ENCODE measurements around the gene RCSD1. TPM values are rescaled to one million over a fixed set of nuclear protein-coding genes. Genes with fewer than 3 reads are reported as not detected.

RCSD1 gene
- total RNA-seq, 4 donors from 2014 or later, result 16.8 to 19.0 (median 18.5) TPM

GRCh38 chr1:167728818-167729410 lies 98.9 kb downstream of the RCSD1 start:
- H3K4me3 ChIP-seq, result no peak overlapping the region
- WGBS, result 91% methylated on average over 8 of the region's 8 CpGs
- no peak for TF ChIP-seq POLR2AphosphoS5 (IDR thresholded peaks at IDR 0.05)
- TF ChIP-seq EP300 (IDR thresholded peaks at IDR 0.05), result no peak
- no peak for TF ChIP-seq CTCF (IDR thresholded peaks at IDR 0.05)
- no peak for TF ChIP-seq POLR2A (IDR thresholded peaks at IDR 0.05; ENCODE audit: low read depth)
- H3K36me3 ChIP-seq, result peaks cover 0 to 11% (median 10%) of the 10 kb centered on the region in 4 donors
- peaks cover 10 to 53% (median 41%) of the 10 kb centered on the region in 4 donors for H3K4me1 ChIP-seq
- no peaks in the 10 kb centered on the region for H3K9me3 ChIP-seq
- no peak for DNase-seq (ENCODE audit: extremely low spot score)
- no peak overlapping the region for H3K27ac ChIP-seq (replicated peaks in 1 of 4)
- H3K27me3 ChIP-seq, result no peaks in the 10 kb centered on the region
- intact Hi-C loops (cut with DNase I), result no loop called here

- Histone ChIP-seq H3K27ac (replicated peaks in 1 of 4) (no peak overlapping the region), H3K36me3 (peaks cover 0 to 11% (median 10%) of the 10 kb centered on the region in 4 donors), H3K4me3 (no peak overlapping the region), H3K4me1 (peaks cover 4 to 41% (median 15%) of the 10 kb centered on the region in 4 donors), H3K9me3 (no peaks in the 10 kb centered on the region), H3K27me3 (no peaks in the 10 kb centered on the region)
- TF ChIP-seq CTCF (IDR thresholded peaks at IDR 0.05) (no peak), EP300 (IDR thresholded peaks at IDR 0.05) (no peak), POLR2AphosphoS5 (IDR thresholded peaks at IDR 0.05) (no peak), POLR2A (IDR thresholded peaks at IDR 0.05; ENCODE audit: low read depth) (no peak)
- no peak for DNase-seq (ENCODE audit: extremely low spot score)
- 94% methylated on average over 4 of the region's 4 CpGs for WGBS
- intact Hi-C loops (cut with DNase I), result no loop called here
Measured at GRCh38 chr1:167734227-167734626, 104.2 kb downstream of the RCSD1 start.

GRCh38 chr1:167734841-167735240 lies 104.8 kb downstream of the RCSD1 start:
- no peaks in the 10 kb centered on the region for H3K9me3 ChIP-seq
- no peak for TF ChIP-seq EP300 (IDR thresholded peaks at IDR 0.05)
- TF ChIP-seq POLR2AphosphoS5 (IDR thresholded peaks at IDR 0.05), result no peak
- no peak for TF ChIP-seq CTCF (IDR thresholded peaks at IDR 0.05)
- no peak for TF ChIP-seq POLR2A (IDR thresholded peaks at IDR 0.05; ENCODE audit: low read depth)
- H3K4me1 ChIP-seq, result peaks cover 6 to 45% (median 20%) of the 10 kb centered on the region in 4 donors
- DNase-seq (ENCODE audit: extremely low spot score), result no peak
- intact Hi-C loops (cut with DNase I), result no loop called here
- no peak overlapping the region for H3K27ac ChIP-seq (replicated peaks in 1 of 4)
- H3K27me3 ChIP-seq, result no peaks in the 10 kb centered on the region
- peaks cover 0 to 11% (median 10%) of the 10 kb centered on the region in 4 donors for H3K36me3 ChIP-seq
- WGBS, result 90% methylated on average over 1 of the region's 1 CpG
- H3K4me3 ChIP-seq, result no peak overlapping the region

GRCh38 chr1:167737169-167737568 lies 107.1 kb downstream of the RCSD1 start:
- WGBS, result 69% methylated on average over 4 of the region's 4 CpGs
- H3K27me3 ChIP-seq, result no peaks in the 10 kb centered on the region

More at GRCh38 chr1:167737169-167737568, 107.1 kb downstream of the RCSD1 start:
- H3K4me3 ChIP-seq, result no peak overlapping the region
- TF ChIP-seq POLR2A (IDR thresholded peaks at IDR 0.05; ENCODE audit: low read depth) (no peak), EP300 (IDR thresholded peaks at IDR 0.05) (no peak), CTCF (IDR thresholded peaks at IDR 0.05) (no peak), POLR2AphosphoS5 (IDR thresholded peaks at IDR 0.05) (no peak)
- no peak for DNase-seq (ENCODE audit: extremely low spot score)
- peaks cover 0 to 2% (median 0%) of the 10 kb centered on the region in 4 donors for H3K36me3 ChIP-seq
- H3K4me1 ChIP-seq, result peaks cover 6 to 59% (median 18%) of the 10 kb centered on the region in 4 donors
- no peak overlapping the region for H3K27ac ChIP-seq (replicated peaks in 1 of 4)
- H3K9me3 ChIP-seq, result no peaks in the 10 kb centered on the region
- intact Hi-C loops (cut with DNase I), result no loop called here
